A549 (cell line): ENCODE results near the gene LMF1. TPM values are rescaled to one million over a fixed set of nuclear protein-coding genes. Genes with fewer than 3 reads are reported as not detected.

ENCODE experiments used
- ATAC-seq, 2 experiments: fragments of 200-7000 bp in 1 of 2; fragments of >200 bp in 1 of 2; cut with Nextera tagmentation in 1 of 2; cut with Tn5 transposase in 1 of 2; 3 replicates each; pipeline versions ENCODE4 v1.8.0 to v1.9.1; 2018 to 2020; ENCODE audit warnings: mild to moderate bottlenecking in 1 of 2, moderate library complexity in 1 of 2
- CTCF ChIA-PET: fragments of 300-600 bp; sonication (Branson Sonifier 250); formaldehyde crosslinking; extraction: SDS; loops from one replicate; lab custom pipeline; 2021; ENCODE audit warnings: antibody characterized with exemption, inconsistent platforms; lab: Yijun Ruan, JAX
- POLR2A ChIA-PET: fragments of 350-600 bp; formaldehyde crosslinking; extraction: SDS; loops from one replicate; lab custom pipeline; 2021; ENCODE audit warnings: antibody characterized with exemption, inconsistent platforms; lab: Yijun Ruan, JAX
- DNase-seq, 2 experiments: peaks; one replicate each; pipeline versions ENCODE4 v3.0.0 to v3.0.0-alpha.2; 2011 to 2016; ENCODE audit warnings: low read depth in 1 of 2, low spot score in 1 of 2
- FAIRE-seq: peaks from 2 replicates; lab custom pipeline; 2011; peaks lifted over from hg19 to GRCh38; lab: Jason Lieb, UNC
- H3K27ac ChIP-seq, 2 experiments: fragments of >200 bp; sonication (Bioruptor Twin); formaldehyde crosslinking; 3 replicates each; pipeline ENCODE4 v1.5.1; 2016 to 2017
- H3K4me1 ChIP-seq: fragments of >200 bp; sonication (Bioruptor Twin); formaldehyde crosslinking; 3 replicates; pipeline ENCODE4 v1.6.1; 2016
- H3K4me2 ChIP-seq: fragments of >200 bp; sonication (Bioruptor Twin); formaldehyde crosslinking; 3 replicates; pipeline ENCODE4 v1.6.1; 2016
- H3K4me3 ChIP-seq: fragments of >200 bp; sonication (Bioruptor Twin); formaldehyde crosslinking; 3 replicates; pipeline ENCODE4 v1.5.1; 2016
- H3K9me3 ChIP-seq: fragments of >200 bp; sonication (Bioruptor Twin); formaldehyde crosslinking; 3 replicates; pipeline ENCODE4 v1.6.1; 2016
- ATOH8 ChIP-seq: fragments of 250-450 bp; sonication (Bioruptor Pico); IDR thresholded peaks from 2 replicates; pipeline ENCODE4 v1.5.0; 2020; ENCODE audit warnings: low read depth, mild to moderate bottlenecking, moderate library complexity
- BCL3 ChIP-seq: fragments of >200 bp; sonication (Bioruptor Twin); formaldehyde crosslinking; IDR thresholded peaks from 3 replicates; pipeline ENCODE4 v1.6.1; 2016
- BHLHE40 ChIP-seq: IDR thresholded peaks from 2 replicates; pipeline ENCODE4 v1.6.1; 2012; ENCODE audit warnings: low read depth, low read length, inconsistent platforms
- CHD4 ChIP-seq: fragments of 200-600 bp; sonication (generic); IDR thresholded peaks from 2 replicates; pipeline ENCODE4 v1.6.1; 2016; ENCODE audit warnings: antibody characterized with exemption, mild to moderate bottlenecking, borderline replicate concordance
- CTCF ChIP-seq: fragments of >200 bp; sonication (Bioruptor Twin); formaldehyde crosslinking; IDR thresholded peaks from 3 replicates; pipeline ENCODE4 v1.5.1; 2016
- EHF ChIP-seq: fragments of 250-450 bp; sonication (Bioruptor Pico); IDR thresholded peaks from 2 replicates; pipeline ENCODE4 v1.5.0; 2020; ENCODE audit warnings: mild to moderate bottlenecking
- EHMT2 ChIP-seq: fragments of 200-600 bp; sonication (generic); IDR thresholded peaks from 2 replicates; pipeline ENCODE4 v1.6.1; 2016; ENCODE audit warnings: antibody characterized with exemption, low read depth, mild to moderate bottlenecking, moderate library complexity
- ELK1 ChIP-seq: fragments of 150-350 bp; IDR thresholded peaks from 2 replicates; pipeline ENCODE4 v1.6.1; 2014; ENCODE audit warnings: low read depth, mild to moderate bottlenecking, low read length
- ESRRA ChIP-seq: fragments of 150-350 bp; IDR thresholded peaks from 2 replicates; pipeline ENCODE4 v1.6.1; 2014; ENCODE audit warnings: mild to moderate bottlenecking, low read length, borderline replicate concordance
- HES2 ChIP-seq: fragments of >200 bp; sonication (Bioruptor Twin); formaldehyde crosslinking; IDR thresholded peaks from 2 replicates; pipeline ENCODE4 v1.6.1; 2016
- MAZ ChIP-seq: fragments of 150-350 bp; IDR thresholded peaks from 2 replicates; pipeline ENCODE4 v1.6.1; 2014; ENCODE audit warnings: antibody characterized with exemption, low read depth, low read length, borderline replicate concordance
- NR3C1 ChIP-seq: fragments of >200 bp; sonication (Bioruptor Twin); formaldehyde crosslinking; IDR thresholded peaks from 3 replicates; pipeline ENCODE4 v1.6.1; 2017
- POLR2AphosphoS2 ChIP-seq: conservative IDR thresholded peaks from 2 replicates; pipeline ENCODE4 v1.6.1; 2012; ENCODE audit warnings: low read length, improper control_type of control experiment, inconsistent platforms
- RCOR1 ChIP-seq: fragments of 150-350 bp; IDR thresholded peaks from 2 replicates; pipeline ENCODE4 v1.6.1; 2014; ENCODE audit warnings: antibody characterized with exemption, low read length, low read depth
- REST ChIP-seq: fragments of 200-600 bp; sonication (generic); IDR thresholded peaks from 2 replicates; pipeline ENCODE4 v1.6.1; 2016; ENCODE audit warnings: antibody characterized with exemption, mild to moderate bottlenecking, moderate library complexity
- RFX5 ChIP-seq: fragments of 450-650 bp; IDR thresholded peaks from 2 replicates; pipeline ENCODE4 v1.7.1; 2014; ENCODE audit warnings: antibody characterized with exemption, mild to moderate bottlenecking, moderate library complexity
- SREBF2 ChIP-seq: fragments of 450-650 bp; IDR thresholded peaks from 2 replicates; pipeline ENCODE4 v1.6.1; 2014; ENCODE audit warnings: mild to moderate bottlenecking, moderate library complexity
- USF2 ChIP-seq: fragments of 450-650 bp; IDR thresholded peaks from 2 replicates; pipeline ENCODE4 v1.6.1; 2014; ENCODE audit warnings: antibody characterized with exemption
- ZC3H11A ChIP-seq: fragments of 450-650 bp; IDR thresholded peaks from 2 replicates; pipeline ENCODE4 v1.6.1; 2014; ENCODE audit warnings: antibody characterized with exemption, mild to moderate bottlenecking
- WGBS: methylation state at CpG from one replicate; pipeline ENCODE4 v1.1.6; 2017; ENCODE audit errors: missing lambda C conversion rate; 5-methylcytosine and 5-hydroxymethylcytosine counted together
- polyA plus RNA-seq, 4 experiments: library from polyadenylated mRNA; depleted of rRNA in 3 of 4; stranded (reverse); fragments of >200 nt; fragmentation: RNase III in 1 of 4; extraction: RNeasy Plus Mini Kit Qiagen cat#74134 plus additional on column Dnase treatment in 1 of 4; gene quantifications; 2 replicates in 3 of 4; 3 replicates in 1 of 4; pipeline ENCODE4 v1.2.3, GENCODE V29; 2011 to 2017

LMF1 gene
- polyA plus RNA-seq, 2 of the 4 experiments (the other 2 are of a cell fraction) = 8.8 to 10.9 TPM

GRCh38 chr16:853306-853705 is 117.5 kb downstream of the LMF1 start:
- Histone ChIP-seq H3K4me1 (no peaks in the 10 kb centered on the region), H3K9me3 (peaks cover 49% of the 10 kb centered on the region), H3K4me3 (no peak overlapping the region)
- POLR2A ChIA-PET = no interaction called here
- TF ChIP-seq SREBF2 (no peak), ESRRA (no peak), BCL3 (no peak), ZC3H11A (no peak), USF2 (no peak), ATOH8 (CRISPR knock-in tag) (no peak), EHF (CRISPR knock-in tag) (no peak), ELK1 (no peak), REST (no peak), NR3C1 (no peak), MAZ (no peak), RFX5 (no peak), CHD4 (no peak), BHLHE40 (no peak)
- TF ChIP-seq, all 56 proteins: peak for 0
- no peak overlapping the region for H3K27ac ChIP-seq
- 79% methylated on average over 10 of the region's 11 CpGs for WGBS
- no peak for ATAC-seq
- H3K4me2 ChIP-seq = no peak overlapping the region
- DNase-seq = no peak
- CTCF ChIA-PET = no interaction called here
- FAIRE-seq = no peak

- ChIA-PET POLR2A (no interaction called here), CTCF (interaction anchor here (0.6 kb wide), 1 partner anchor 9 kb away, joined by 3 read pairs; no protein-coding TSS in a partner anchor)
- Histone ChIP-seq H3K9me3 (peaks cover 46% of the 10 kb centered on the region), H3K4me3 (no peak overlapping the region), H3K27ac (no peak overlapping the region), H3K4me2 (no peak overlapping the region), H3K4me1 (no peaks in the 10 kb centered on the region)
- ATAC-seq (no peak), FAIRE-seq (no peak), DNase-seq (no peak)
- TF ChIP-seq USF2 = no peak
- no peak for TF ChIP-seq POLR2AphosphoS2
- TF ChIP-seq CTCF = no peak
- TF ChIP-seq RCOR1 = no peak
- TF ChIP-seq ATOH8 (CRISPR knock-in tag) = no peak
- no peak for TF ChIP-seq EHMT2
- no peak for TF ChIP-seq HES2
- WGBS = 74% methylated on average over 17 of the region's 32 CpGs
These were observed 118.2 kb downstream of the LMF1 start for GRCh38 chr16:852451-853185.
